HepG2 (cell line): ENCODE results near the gene ZP2. TPM values are rescaled to one million over a fixed set of nuclear protein-coding genes. Genes with fewer than 3 reads are reported as not detected.

Source experiments
- ARHGAP35 ChIP-seq: sonication (generic); formaldehyde crosslinking; IDR thresholded peaks from 2 replicates; pipeline ENCODE4 v1.9.0; 2022; ENCODE audit warnings: mild to moderate bottlenecking, inconsistent platforms, moderate library complexity, missing genetic modification reagents, borderline replicate concordance
- ATAD3A ChIP-seq: sonication (generic); formaldehyde crosslinking; IDR thresholded peaks from 2 replicates; pipeline ENCODE4 v1.4.0; 2020; ENCODE audit warnings: missing genetic modification reagents
- E2F2 ChIP-seq: sonication (generic); formaldehyde crosslinking; IDR thresholded peaks from 2 replicates; pipeline ENCODE4 v1.4.0; 2020; ENCODE audit warnings: missing genetic modification reagents, borderline replicate concordance
- EEA1 ChIP-seq: sonication (generic); formaldehyde crosslinking; IDR thresholded peaks from 2 replicates; pipeline ENCODE4 v1.5.1; 2020; ENCODE audit warnings: mild to moderate bottlenecking, missing genetic modification reagents, borderline replicate concordance
- ETV5 ChIP-seq: IDR thresholded peaks from 2 replicates; pipeline ENCODE4 v1.6.1; 2018; ENCODE audit warnings: missing biosample characterization, missing genetic modification reagents, inconsistent platforms, borderline replicate concordance
- GABPA ChIP-seq, 2 experiments: IDR thresholded peaks; 2 replicates each; pipeline ENCODE4 v1.6.1; 2011 to 2016; ENCODE audit warnings: low read depth in 2 of 2, low read length in 1 of 2, missing biosample characterization in 1 of 2, missing genetic modification characterization in 1 of 2
- GLI4 ChIP-seq: sonication (generic); formaldehyde crosslinking; IDR thresholded peaks from 2 replicates; pipeline ENCODE4 v1.5.1; 2020; ENCODE audit warnings: missing genetic modification reagents, mild to moderate bottlenecking, moderate library complexity, borderline replicate concordance
- IKZF5 ChIP-seq: IDR thresholded peaks from 2 replicates; pipeline ENCODE4 v1.6.1; 2018; ENCODE audit warnings: missing genetic modification reagents, mild to moderate bottlenecking, missing compliant biosample characterization
- JUND ChIP-seq: sonication (generic); formaldehyde crosslinking; IDR thresholded peaks from 2 replicates; pipeline ENCODE4 v1.8.0; 2022; ENCODE audit warnings: mild to moderate bottlenecking, missing genetic modification reagents
- KAT7 ChIP-seq: IDR thresholded peaks from 2 replicates; pipeline ENCODE4 v1.6.1; 2018; ENCODE audit warnings: borderline replicate concordance, missing compliant biosample characterization
- MAX ChIP-seq: IDR thresholded peaks from 2 replicates; pipeline ENCODE4 v1.6.1; 2012; ENCODE audit warnings: inconsistent platforms
- MXD4 ChIP-seq: IDR thresholded peaks from 2 replicates; pipeline ENCODE4 v1.6.1; 2016; ENCODE audit warnings: mild to moderate bottlenecking, missing biosample characterization, missing genetic modification reagents
- NFKBIZ ChIP-seq: IDR thresholded peaks from 2 replicates; pipeline ENCODE4 v1.6.1; 2018; ENCODE audit warnings: missing genetic modification reagents, missing compliant biosample characterization
- POLR2G ChIP-seq: fragments of 200-400 bp; formaldehyde crosslinking; IDR thresholded peaks from 2 replicates; pipeline ENCODE4 v1.6.1; 2018; ENCODE audit warnings: mild to moderate bottlenecking, low read depth, low read length, moderate library complexity
- SNAPC2 ChIP-seq: sonication (generic); formaldehyde crosslinking; IDR thresholded peaks from 2 replicates; pipeline ENCODE4 v1.8.1; 2022; ENCODE audit warnings: mild to moderate bottlenecking, missing genetic modification reagents
- SOX5 ChIP-seq: IDR thresholded peaks from 2 replicates; pipeline ENCODE4 v1.6.1; 2016; ENCODE audit warnings: borderline replicate concordance
- TCF7 ChIP-seq: sonication (generic); IDR thresholded peaks from 2 replicates; pipeline ENCODE4 v1.6.1; 2016; ENCODE audit warnings: antibody characterized with exemption, low read depth
- TRIM24 ChIP-seq: sonication (generic); formaldehyde crosslinking; IDR thresholded peaks from 2 replicates; pipeline ENCODE4 v1.8.0; 2022; ENCODE audit warnings: mild to moderate bottlenecking, missing genetic modification reagents
- ZBTB43 ChIP-seq: sonication (generic); formaldehyde crosslinking; conservative IDR thresholded peaks from 2 replicates; pipeline ENCODE4 v1.4.0; 2020; ENCODE audit warnings: missing genetic modification reagents
- ZIK1 ChIP-seq: sonication (generic); formaldehyde crosslinking; IDR thresholded peaks from 2 replicates; pipeline ENCODE4 v1.5.0; 2020; ENCODE audit warnings: mild to moderate bottlenecking, low read depth, missing genetic modification reagents, borderline replicate concordance
- ZNF207 ChIP-seq: fragments of 450-650 bp; IDR thresholded peaks from 2 replicates; pipeline ENCODE4 v1.6.1; 2016; ENCODE audit warnings: antibody characterized with exemption, borderline replicate concordance
- ZNF558 ChIP-seq: sonication (generic); formaldehyde crosslinking; IDR thresholded peaks from 2 replicates; pipeline ENCODE4 v1.9.0; 2022; ENCODE audit warnings: mild to moderate bottlenecking, missing genetic modification reagents, borderline replicate concordance
- ZNF710 ChIP-seq: sonication (generic); formaldehyde crosslinking; IDR thresholded peaks from 2 replicates; pipeline ENCODE4 v1.5.0; 2020; ENCODE audit warnings: mild to moderate bottlenecking, missing genetic modification reagents, borderline replicate concordance
- polyA plus RNA-seq, 8 experiments: library from polyadenylated mRNA; depleted of rRNA in 3 of 8; stranded (reverse) in 7 of 8; unstranded in 1 of 8; fragments of >200 nt; fragmentation: Illumina TruSeq in 4 of 8; extraction: Trizol in 4 of 8; gene quantifications; 2 replicates each; pipeline versions ENCODE4 v1.2.1 to v1.2.3, GENCODE V29; 2011 to 2016; ENCODE audit warnings: low read depth in 4 of 8, missing spikeins in 1 of 8, mixed read lengths in 1 of 8; ENCODE audit not compliant: insufficient read depth in 1 of 8
- total RNA-seq, 5 experiments: library from RNA; depleted of rRNA; stranded (reverse); fragments of >200 nt; fragmentation: Illumina TruSeq; extraction: Trizol; gene quantifications; 2 replicates each; pipeline ENCODE4 v1.2.3, GENCODE V29; 2016; ENCODE audit warnings: low read depth in 1 of 5

Gene ZP2
- total and polyA plus RNA-seq, 2 of the 13 experiments (the other 11 are each of a cell fraction or from before 2014, with no cell fraction given) = not detected

- TF ChIP-seq IKZF5 = peak; percentile 47; the same call in 1 of the 2 replicates
- no peak for TF ChIP-seq TCF7
- 0 out of 2 replicates have a peak, but pooled peaks have one; percentile 54 for TF ChIP-seq ZIK1 (CRISPR knock-in tag)
- peak; percentile 67; the same call in 1 of the 2 replicates for TF ChIP-seq ZNF558 (CRISPR knock-in tag)
- TF ChIP-seq MXD4 = peak; percentile 40; the same call in 1 of the 2 replicates
- peak; percentile 49 for TF ChIP-seq MAX
- TF ChIP-seq NFKBIZ = no peak
- TF ChIP-seq KAT7 (CRISPR knock-in tag) = no peak; the same call in 1 of the 2 replicates
- peak; percentile 73; the same call in 1 of the 2 replicates for TF ChIP-seq SNAPC2 (CRISPR knock-in tag)
- TF ChIP-seq EEA1 (CRISPR knock-in tag) = peak; percentile 86; the same call in 1 of the 2 replicates
- peak; percentile 40; the same call in 1 of the 2 replicates for TF ChIP-seq E2F2 (CRISPR knock-in tag)
- TF ChIP-seq ZNF710 (CRISPR knock-in tag) = 0 out of 2 replicates have a peak, but pooled peaks have one; percentile 41
- no peak; the same call in 1 of the 2 replicates for TF ChIP-seq GABPA (IDR thresholded peaks at IDR 0.05; ENCODE audit: low read depth, low read length)
- peak; percentile 60 for TF ChIP-seq GABPA (CRISPR knock-in tag; IDR thresholded peaks at IDR 0.05; ENCODE audit: low read depth)
- TF ChIP-seq ZBTB43 (CRISPR knock-in tag) = no peak
- TF ChIP-seq ATAD3A (CRISPR knock-in tag) = no peak
- no peak for TF ChIP-seq ZNF207
- TF ChIP-seq SOX5 (CRISPR knock-in tag) = peak; percentile 35; the same call in 1 of the 2 replicates
- no peak for TF ChIP-seq TRIM24 (CRISPR knock-in tag)
- TF ChIP-seq GLI4 (CRISPR knock-in tag) = peak; percentile 82; the same call in 1 of the 2 replicates
- TF ChIP-seq JUND (CRISPR knock-in tag) = no peak
- TF ChIP-seq POLR2G = peak; percentile 49; the same call in 1 of the 2 replicates
- TF ChIP-seq ARHGAP35 = peak; percentile 55; the same call in 1 of the 2 replicates
- TF ChIP-seq ETV5 = peak; percentile 93
These were observed 52.9 kb downstream of the ZP2 start, which contains the start of gene LDAF1 (continued) for GRCh38 chr16:21158208-21159110.
